Smooth muscle cell of the brain vasculature (primary cell): ENCODE measurements around the gene EFNA5.

Experiments
- DNase-seq: peaks from one replicate; pipeline ENCODE4 v3.0.0-alpha.2; 2012; ENCODE audit warnings: low read depth, low spot score

The EFNA5 gene

DNA sequence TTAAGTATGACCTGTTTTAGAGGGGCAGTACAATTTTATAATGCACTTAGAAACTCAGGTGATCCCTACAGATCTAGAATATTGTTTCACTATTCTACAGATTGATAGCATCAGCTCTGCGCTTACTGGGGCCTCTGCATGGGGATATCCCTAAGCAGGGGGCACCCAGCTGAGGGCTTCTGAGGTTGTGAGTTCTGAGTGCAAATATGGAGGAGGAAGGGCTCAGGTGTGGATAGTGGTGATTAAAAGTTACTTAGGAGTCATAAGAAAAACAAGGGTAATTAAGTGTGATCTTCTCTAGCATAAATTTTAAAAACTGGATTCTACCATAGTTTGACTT lies 274.4 kb downstream of the EFNA5 start:
- DNase-seq: no peak

DNA sequence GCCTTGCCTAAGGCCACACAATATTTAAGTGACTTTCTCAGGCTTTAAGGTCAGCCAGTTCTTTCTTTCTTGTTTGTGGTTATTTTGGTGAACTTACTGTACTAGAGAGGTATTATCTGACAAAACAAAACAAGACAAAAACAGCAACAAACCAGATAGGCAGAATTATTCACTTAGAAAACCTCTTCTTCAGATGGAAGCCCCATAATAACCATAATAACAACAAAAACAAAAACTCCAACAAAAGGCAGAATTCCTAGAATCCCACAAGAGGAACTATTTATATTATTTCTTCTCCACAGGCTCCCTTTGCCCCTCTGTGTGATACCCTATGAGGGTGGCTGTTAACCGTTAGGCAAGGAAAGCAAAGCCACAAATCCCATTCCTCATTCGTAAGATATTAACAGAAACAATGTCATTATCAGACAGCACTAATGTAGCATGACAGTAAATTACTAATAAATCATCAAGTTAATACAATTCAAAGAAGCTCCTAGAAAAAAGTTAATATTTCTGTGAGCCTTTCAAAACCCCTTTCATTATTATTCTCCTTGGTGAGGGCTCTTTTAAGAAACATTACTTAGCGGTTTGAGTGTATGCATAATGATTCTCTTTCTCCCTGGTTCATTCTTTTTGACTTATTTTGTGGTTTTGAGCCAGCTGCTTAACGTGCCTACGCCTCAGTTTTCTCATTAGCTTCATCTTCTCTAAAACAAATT lies 274.9 kb downstream of the EFNA5 start:
- DNase-seq: no peak

DNA sequence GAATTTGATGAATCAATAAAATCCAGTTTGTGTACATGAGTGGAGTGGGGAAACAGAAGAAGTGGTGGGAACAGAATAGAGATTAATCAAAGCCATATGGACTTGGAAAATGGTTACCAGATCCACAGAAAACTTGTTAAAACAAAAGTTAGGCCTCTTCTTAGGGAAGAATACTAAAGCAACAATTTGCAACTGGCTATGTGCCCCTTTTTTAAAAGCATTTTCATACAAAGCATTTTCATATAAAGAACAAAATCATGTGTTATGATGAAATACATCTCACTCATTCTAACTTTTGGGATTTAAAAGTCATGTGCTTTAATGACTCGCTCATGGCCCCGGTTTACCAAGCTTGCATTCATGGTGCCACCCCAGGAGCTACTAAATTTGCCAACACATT lies 276.9 kb downstream of the EFNA5 start:
- no peak for DNase-seq

DNA sequence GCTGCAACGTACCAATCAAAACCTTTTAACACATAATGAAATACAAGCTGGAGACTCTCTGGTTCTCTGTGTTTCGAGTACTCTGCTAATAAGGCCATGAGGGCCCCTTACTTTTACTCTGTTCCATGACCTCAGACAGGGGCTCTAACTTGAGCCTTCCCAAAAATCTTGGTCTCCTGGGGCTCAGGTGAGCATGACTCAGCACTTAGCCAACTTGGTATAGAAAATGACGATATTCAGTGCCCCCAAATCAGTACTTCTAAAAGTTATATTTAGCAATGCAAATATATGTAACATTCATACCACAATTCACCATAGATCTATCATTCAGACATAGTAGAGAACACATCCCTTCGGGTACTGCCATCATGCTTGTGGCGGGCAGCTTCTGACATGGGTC lies 278.9 kb downstream of the EFNA5 start:
- no peak for DNase-seq

DNA sequence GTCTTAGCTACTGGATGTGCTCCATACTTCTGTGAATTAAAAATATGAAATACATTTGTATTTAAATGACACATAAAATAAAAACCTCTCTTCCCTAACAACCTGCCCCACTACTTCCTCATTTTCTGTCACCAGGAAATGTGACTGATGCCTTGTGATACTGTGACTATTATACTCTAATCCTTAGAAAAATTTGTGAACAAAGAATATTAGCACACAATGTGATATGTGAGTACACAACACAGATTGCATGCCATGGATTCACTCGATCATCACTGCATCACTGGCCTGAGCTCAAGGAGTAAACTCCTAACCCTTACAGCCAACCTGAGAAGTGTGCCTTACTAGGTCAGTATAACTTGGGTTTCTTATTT lies 281.0 kb downstream of the EFNA5 start:
- no peak for DNase-seq

DNA sequence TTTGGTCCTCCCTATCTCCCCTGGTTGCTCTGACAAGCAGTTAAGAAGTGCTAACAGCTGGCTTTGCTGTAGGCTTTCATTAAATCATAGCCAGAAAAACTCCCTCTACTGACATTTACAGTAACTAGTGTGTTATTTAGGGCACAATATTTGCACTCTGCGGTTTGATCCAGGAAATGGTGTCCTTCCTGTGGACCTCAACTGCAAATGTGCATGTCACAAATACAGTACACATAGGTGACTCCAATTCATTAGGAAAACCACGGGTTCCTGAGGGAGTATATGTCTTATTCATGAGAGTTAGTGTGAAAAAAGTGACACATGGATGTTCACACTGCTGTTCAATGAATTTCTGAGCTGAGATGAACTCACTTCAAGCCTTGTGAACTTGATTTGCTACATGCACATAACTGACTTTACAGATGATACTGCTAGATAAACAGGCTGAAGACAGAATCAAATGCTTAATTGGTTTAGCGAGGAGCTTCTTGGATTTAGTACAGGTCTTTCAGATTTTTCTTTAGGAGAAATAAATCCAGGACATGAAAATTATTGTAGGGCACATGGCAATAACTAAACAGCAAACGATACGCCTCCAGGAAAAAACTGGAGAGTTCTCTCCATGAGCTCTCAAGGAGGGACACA lies 281.5 kb downstream of the EFNA5 start:
- no peak for DNase-seq

DNA sequence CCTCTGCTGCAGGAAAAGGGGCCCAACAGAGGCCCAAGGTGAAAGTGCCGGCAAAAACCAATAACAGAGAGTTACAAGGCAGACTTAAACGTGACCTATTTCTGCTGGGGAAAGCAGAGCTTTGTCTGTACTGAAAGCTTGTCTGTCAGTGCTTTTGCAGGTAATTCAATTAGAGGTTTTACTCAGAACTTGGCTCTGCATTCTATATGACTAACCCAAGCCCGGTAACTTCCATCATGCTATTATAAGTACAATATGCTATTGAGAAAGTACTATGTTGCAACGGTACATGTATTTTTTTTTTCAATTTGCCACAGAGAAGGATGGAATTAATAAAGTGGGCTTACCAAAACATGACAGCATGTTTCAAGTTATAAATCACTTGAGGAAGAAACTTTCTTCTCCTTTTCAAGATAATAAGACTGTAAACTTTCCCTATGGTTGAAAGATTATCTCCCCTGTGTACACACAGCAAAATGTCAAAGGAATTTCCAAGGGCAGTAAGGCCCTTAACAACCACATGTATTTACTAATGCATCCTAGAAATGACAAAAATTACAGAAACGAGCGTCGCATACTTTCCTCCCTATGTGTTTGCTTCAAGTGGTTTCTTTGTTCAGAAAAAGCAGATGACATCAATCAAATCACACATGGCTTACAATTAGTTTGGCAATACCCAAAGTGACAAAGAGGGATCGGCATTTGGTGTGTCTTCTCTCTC lies 282.4 kb downstream of the EFNA5 start:
- no peak for DNase-seq

DNA sequence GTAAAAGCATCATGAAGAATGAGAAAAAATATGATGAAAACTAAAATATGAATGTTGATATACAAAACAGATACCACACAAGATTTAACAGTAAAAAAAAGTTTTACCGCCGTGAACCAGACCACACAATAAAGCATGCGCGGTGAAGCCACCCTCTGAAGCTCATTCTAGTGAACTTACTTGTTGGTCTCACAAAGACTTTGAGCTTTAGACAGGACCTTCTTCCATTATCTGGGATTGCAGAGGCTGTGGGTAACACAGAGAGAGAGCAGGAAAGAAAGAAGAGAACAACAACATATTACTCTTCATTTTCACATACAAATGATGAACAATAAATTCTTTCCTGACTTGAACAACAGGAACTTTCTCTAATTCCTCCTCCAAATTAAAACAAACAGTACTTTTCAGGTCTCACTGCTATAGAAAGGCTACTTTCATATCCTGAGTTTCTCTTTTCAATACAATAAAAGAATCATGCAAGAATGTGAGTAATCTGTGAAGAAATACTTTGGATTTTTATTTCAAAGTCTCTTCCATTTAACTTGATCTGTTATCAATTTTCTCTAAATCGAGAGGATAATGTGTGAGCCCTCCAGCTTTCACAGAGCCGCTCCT lies 283.1 kb downstream of the EFNA5 start:
- no peak for DNase-seq

DNA sequence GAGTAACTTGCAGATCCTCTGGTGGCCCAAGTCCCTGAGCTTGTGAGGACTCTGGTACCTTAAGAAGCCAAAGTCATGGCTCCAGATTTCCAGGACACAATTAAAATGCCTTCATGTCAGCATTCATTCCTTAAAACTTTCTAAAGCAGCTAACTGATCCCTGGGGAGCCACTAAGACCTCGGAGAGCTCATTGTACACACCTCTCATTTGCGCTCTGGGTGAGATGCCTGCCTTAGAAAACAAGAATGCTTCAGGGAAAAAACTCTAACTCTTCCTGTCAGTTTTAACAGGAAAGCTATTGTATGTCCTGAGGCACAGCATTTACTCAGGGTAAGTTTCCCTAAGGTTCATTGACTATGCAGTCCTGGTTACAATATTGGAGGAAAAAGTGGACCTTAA lies 285.0 kb downstream of the EFNA5 start:
- no peak for DNase-seq

DNA sequence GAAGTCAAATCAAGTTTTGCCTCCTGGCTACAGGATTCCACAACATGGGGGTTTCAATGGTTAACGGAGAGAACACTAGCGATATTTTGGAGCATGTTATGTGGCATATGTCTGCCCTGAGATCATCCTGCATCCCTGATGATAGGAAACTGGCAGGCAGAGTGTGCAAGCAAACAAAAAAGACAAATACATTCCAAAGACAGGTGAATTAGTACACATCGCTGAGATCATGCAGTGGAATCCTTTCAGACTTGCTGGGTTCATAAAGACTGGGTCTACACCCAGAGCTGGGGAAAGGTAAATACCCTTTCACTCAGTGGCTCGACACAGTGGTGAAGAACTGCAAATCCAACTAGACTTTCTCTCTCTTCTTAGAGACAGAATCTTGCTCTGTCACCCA lies 286.5 kb downstream of the EFNA5 start:
- no peak for DNase-seq

DNA sequence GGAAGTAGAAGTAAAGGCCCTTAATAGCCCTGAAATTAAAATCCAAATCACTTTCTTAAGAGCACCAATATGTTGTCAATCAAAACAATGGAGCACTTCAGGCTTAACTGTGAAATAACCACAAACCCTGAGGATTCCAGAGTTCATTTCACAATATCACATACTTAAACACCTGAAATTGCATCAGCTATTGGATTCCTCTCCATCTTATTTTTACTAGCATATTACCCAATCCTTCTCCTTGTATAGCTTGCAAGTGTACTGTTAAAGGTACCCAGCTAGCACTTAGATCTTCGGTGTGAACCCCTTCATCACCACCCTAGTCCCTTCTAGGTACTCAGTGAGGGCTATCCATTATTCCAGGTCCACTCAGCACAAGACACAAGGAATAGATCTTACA lies 287.3 kb downstream of the EFNA5 start:
- DNase-seq: no peak

DNA sequence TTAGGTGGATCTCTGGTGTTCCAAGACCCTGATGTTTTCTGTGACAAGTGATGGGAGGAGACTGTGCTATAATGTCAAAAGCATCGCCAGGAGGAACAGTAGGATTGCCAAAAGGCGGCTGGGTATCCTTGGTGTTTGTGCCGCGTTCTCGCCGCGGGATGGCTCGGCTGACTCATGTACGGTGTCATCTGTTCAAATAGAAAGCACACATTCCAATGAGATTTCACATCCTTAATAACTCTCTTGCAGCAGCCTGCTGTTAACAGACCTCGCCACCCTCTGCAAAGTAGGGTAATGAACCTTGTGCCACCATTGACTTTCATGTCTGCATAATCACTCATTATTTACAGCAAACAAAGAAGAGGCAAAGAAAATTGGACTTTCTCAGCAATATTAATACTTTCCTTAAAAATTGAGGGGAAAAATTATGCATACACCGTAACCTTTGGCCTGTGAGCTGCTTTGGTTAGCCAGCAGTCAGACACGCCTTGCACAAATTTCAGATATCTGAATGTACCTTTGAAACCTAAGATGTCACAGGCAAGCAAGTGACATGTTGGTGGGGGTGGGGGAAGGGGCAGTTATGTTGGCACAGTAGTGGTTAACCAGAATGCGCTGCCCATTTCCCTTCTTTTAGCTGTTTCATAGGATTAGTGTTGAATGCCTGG lies 289.4 kb downstream of the EFNA5 start:
- DNase-seq: no peak

DNA sequence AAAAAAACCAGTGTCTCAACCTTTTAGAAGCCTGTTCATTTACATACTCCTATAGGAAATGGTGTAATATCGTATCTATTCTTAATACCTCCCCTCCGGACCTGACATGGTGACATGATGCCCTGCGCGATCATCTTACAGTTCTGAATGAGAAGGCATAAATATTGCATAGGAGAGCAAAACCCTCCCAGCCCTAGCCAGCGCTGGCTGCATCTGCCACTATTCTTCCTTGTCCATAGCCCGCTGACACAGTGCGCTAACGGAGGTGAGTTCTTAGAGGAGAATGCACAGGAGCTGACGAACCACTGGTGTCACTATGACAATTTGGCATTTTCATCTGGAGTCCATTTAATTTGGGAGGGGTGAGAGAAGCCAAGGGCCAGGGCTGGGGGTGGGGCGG lies 290.1 kb downstream of the EFNA5 start:
- DNase-seq: no peak

DNA sequence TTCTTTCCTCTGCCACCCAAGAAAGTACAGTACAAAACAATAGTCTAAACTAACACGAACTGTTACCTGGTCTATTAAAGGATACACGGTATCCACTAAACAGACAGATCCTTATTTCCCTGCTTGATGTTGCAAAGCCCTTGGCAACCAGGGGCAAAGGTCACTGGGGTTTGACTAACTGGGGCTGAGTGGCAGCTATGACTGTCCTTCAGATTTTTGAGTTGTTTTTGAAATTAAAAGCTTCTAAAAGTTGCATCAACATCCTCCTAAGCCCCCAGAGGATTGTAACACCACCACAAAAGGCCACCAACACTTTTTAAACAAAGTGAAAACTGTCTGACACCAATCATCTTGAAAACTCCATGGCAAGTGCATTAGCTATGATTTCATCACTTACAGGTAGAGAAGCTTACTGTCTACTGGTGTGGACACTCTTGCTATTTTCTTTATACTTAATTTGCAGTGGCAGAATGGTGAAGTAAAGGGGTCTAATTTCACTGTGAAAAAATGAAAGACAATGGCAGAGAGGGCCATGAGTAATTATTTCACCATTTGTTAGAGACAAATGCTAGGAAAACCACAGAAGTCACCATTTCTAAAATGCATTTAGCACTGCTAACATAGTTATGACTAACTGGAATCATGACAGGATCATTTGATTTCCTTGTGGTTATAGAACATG lies 292.4 kb downstream of the EFNA5 start:
- DNase-seq: no peak

DNA sequence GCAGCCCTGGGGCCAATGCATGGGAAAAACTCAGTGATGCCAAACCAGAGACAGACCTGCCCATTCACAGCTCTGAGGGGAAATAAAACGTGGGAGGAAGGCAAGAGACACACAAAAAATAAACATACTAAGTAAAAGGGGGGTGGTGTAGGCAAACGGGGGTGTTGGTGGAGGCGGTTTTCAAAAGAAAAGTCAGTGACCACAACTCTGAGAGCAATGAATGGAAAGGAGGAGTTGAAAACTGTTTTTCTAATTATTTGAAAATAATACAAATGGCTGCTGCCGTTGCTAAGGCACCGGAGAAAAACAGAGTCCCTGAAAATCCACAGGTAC lies 293.5 kb downstream of the EFNA5 start:
- no peak for DNase-seq

DNA sequence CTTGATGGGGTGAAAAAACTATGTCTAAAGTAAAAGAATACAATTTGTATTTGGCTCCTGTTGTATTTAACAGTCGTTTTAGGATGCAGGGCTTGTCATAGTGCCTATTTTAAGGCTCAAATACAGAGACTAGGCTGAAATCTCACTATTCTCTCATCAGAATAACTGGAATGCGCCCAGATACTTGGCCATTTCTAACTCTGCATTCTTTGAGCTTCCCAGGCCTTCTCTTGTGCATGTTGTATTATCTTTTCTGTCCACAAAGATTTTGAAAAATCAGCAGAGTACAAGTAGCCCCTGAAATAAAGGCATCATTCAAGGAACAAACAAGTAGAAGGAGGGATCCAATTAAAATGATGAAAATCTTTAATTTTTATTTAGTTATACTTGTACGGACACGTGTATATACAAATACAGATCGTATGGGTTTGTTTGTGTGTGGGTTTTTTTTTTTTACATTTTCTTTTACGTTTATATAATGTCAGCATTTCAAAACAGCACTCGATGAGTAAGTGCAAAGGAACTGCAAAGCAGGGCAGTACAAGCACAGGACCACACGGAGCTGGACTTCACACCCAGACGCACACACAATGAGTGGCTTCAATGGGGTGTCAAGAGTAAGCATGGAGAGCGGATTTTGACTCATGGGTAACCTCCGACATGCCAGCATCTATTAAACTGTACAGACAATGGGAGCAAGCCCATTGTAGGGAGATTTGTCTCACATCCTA lies 294.0 kb downstream of the EFNA5 start:
- DNase-seq: no peak

DNA sequence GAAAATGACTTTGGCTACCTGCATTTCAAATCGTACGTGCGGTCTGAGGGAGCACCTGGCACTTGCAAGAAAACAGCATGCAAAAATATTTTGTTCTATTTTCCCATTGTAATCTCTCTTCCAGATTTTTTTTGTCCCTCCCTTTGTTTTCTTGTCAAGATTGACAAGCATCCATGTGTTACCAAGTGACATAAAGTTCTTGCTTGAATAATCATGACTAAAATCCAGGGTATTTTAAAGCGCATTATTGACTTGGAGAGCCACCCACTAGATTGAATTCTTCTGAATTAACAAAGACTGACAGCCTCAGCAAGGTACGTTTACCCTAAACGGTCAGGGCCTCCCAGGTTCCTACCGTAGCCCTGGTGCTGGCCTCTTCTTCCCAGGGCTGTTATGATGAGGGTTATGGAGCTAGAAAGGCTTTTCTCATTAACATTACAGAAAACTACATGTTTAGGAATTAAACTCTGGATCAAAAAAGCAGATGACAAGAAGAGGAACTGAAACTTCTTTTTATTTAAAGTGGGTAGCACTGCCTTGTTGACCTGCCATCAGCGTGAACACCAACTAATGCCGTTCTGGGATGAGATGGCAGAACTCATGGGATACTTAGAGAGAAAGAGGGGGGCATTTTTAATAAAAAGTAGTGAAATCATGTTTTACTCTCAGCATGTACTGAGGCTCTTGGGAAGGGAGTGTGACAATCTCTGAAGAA lies 297.0 kb downstream of the EFNA5 start:
- no peak for DNase-seq

DNA sequence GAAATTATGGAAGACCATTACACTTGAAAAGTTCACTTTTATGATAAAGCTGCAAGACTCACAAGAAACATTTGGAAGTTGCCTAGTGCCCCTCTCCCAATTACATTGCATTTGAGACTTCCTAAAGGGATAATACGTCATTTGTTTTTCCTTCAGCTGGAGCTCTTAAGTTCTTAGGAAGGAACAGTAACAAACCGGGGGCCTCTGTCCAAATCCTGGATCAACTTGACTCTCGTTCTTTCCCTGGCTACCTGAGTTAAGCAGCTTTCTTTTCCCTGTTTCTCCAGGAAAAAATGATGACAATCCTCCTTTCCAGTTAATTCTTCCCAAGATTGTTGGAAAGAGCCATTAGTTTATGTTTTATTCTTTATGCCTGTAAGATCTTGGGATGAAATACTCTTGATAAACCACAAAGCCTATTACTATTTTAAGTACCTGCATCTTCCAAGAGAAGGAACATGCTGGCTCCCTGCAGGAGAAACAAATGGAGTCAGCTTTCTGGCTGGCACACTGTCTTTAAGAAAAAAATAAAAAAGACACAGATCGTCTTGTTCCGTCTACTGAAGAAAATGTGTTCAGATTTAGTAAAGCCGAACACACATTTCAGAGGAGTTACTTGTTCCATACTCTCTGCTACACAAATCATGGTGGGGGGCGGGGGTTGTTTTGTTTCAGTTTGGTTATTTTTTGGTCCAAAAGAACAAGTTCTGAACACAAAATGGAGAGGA lies 297.9 kb downstream of the EFNA5 start:
- no peak for DNase-seq

DNA sequence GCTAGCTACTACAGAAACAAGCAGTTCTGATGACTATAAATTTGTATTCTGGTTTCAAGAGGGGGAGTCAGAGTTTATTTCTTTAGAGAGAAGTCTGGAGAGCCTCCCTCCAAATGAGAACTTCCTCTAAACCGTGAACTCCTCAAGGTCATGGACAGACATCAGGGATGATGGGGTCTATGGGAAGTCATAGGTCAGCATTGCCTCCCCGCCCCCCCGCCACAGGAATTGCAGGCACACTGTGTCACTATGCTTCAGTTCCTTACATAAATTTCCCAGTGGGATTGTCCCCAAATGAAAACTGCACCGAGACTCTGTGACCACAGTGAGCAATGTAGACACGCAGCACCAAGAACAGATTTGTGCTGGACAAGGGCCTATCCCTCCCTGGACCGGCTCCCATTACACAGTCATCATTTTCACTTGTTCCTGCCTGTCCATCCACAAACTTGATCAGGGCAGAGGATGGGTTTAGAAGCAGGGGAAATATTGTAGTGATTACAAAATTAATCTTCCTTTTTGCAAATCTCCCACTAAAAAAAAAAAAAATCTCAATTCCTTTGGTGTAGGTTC lies 300.3 kb downstream of the EFNA5 start:
- no peak for DNase-seq
